Neural cell (in vitro differentiated cells): ENCODE measurements around the gene SYT15B.
"Not testable (repeated sequence)": the region's sequence is repeated elsewhere in the genome, so short reads cannot be mapped to it uniquely, and the experiment has no call there.

ENCODE experiments used
- CTCF ChIP-seq: fragments of 450-650 bp; IDR thresholded peaks from 2 replicates; pipeline ENCODE4 v1.5.1; 2014; ENCODE audit warnings: antibody characterized with exemption, mild to moderate bottlenecking, moderate library complexity; ENCODE audit not compliant: poor library complexity, severe bottlenecking
- EP300 ChIP-seq: fragments of 450-650 bp; conservative IDR thresholded peaks from 2 replicates; pipeline ENCODE4 v1.6.1; 2014; ENCODE audit warnings: antibody characterized with exemption, mild to moderate bottlenecking, moderate library complexity; ENCODE audit not compliant: poor library complexity, severe bottlenecking

- not testable (repeated sequence) for TF ChIP-seq CTCF, EP300
These were observed 7.2 kb downstream of the SYT15B start for GRCh38 chr10:47756169-47756568.
